ENCODE measurements around the gene HUS1B. TPM values are rescaled to one million over a fixed set of nuclear protein-coding genes. Genes with fewer than 3 reads are reported as not detected.

The HUS1B gene
- total and polyA plus RNA-seq, 2 of the 8 experiments (the other 6 are each of a cell fraction or from before 2014, with no cell fraction given): 0.48 to 1.1 TPM

DNA sequence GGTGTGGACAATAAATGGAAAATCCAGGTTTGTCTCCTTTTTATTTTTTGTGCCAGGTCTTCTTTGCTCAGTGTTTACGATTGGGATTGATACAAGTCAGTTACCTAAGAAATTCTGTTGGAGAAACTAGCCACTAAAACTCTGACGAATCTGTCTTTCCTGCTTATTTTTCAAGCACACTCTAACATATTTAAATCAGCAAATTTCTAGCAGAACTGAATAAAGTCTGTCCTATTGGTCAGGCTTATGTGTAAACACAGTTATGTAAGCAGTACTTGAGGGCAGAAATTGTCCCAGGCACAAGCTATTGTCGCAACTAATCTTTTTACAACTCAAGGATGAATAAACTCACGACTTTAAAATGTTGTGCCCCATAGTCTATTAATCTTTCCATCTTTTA, 48.1 kb upstream of the HUS1B start:
- Histone ChIP-seq H3K36me3 (ENCODE audit: control insufficient read depth in 2 of 4, insufficient read depth in 4 of 4, low read length in 3 of 4) (no peaks in the 10 kb centered on the region), H3K14ac (ENCODE audit: insufficient read length) (no peak overlapping the region), H3K79me2 (ENCODE audit: control insufficient read depth in 1 of 2, insufficient read depth in 2 of 2, low read length in 2 of 2) (no peaks in the 10 kb centered on the region), H3K27ac (ENCODE audit: low read depth, low read length) (no peak overlapping the region), H3K9me3 (ENCODE audit: insufficient read depth in 2 of 2, low read depth in 1 of 2, low read length in 1 of 2) (no peaks in the 10 kb centered on the region), H2AFZ (ENCODE audit: low read length) (no peak overlapping the region), H3K27me3 (replicated peaks in 1 of 4; ENCODE audit: control insufficient read depth in 3 of 4, extremely low read depth in 1 of 4, insufficient read depth in 3 of 4, low read length in 3 of 4) (no peaks in the 10 kb centered on the region; a peak in 1 of 7 replicates), H3K18ac (ENCODE audit: extremely low read depth, low read length) (no peak overlapping the region), H2BK120ac (replicated peaks; ENCODE audit: low read depth, low read length) (no peak overlapping the region), H3K4me3 (ENCODE audit: extremely low read depth in 1 of 4, insufficient read depth in 2 of 4, low read depth in 3 of 4, low read length in 4 of 4) (no peak overlapping the region), H3K23me2 (ENCODE audit: low read depth, low read length) (peaks cover 3% of the 10 kb centered on the region; the same call in 1 of the 2 replicates), H3K4me1 (replicated peaks in 1 of 4; ENCODE audit: control insufficient read depth in 3 of 4, insufficient read depth in 4 of 4, low read length in 3 of 4) (peaks cover 5 to 24% (median 17%) of the 10 kb centered on the region in 4 experiments), H2BK15ac (ENCODE audit: low read length) (no peak overlapping the region), H3K4me2 (ENCODE audit: insufficient read depth in 1 of 2, low read depth in 2 of 2, low read length in 2 of 2) (no peak overlapping the region), H3K9ac (replicated peaks in 1 of 4; ENCODE audit: extremely low read depth in 1 of 4, low read depth in 3 of 4, low read length in 3 of 4) (no peak overlapping the region), H4K91ac (replicated peaks; ENCODE audit: insufficient read length, low read length) (no peak overlapping the region), H3K56ac (replicated peaks; ENCODE audit: insufficient read length, low read depth, low read length) (no peak overlapping the region), H4K8ac (ENCODE audit: extremely low read depth, insufficient read depth, low read length) (no peak overlapping the region), H3K4ac (replicated peaks; ENCODE audit: insufficient read length, low read depth, low read length) (no peak overlapping the region), H3K23ac (ENCODE audit: insufficient read length) (no peak overlapping the region), H2AK5ac (ENCODE audit: low read depth, low read length) (no peak overlapping the region), H3K79me1 (ENCODE audit: low read depth, low read length) (no peaks in the 10 kb centered on the region), H2BK5ac (ENCODE audit: low read depth, low read length) (no peak overlapping the region), H4K20me1 (replicated peaks in 1 of 2; ENCODE audit: control insufficient read depth in 1 of 2, insufficient read depth in 2 of 2, low read length in 2 of 2) (peaks cover 0 to 4% of the 10 kb centered on the region in 2 experiments), H2BK20ac (ENCODE audit: low read length) (no peak overlapping the region), H2BK12ac (ENCODE audit: low read depth, low read length) (no peak overlapping the region), H4K5ac (ENCODE audit: insufficient read length, low read depth, low read length) (no peak overlapping the region)
- 64% methylated on average over 4 of the region's 4 CpGs; no CpG with 5 or more reads in 1 of the 2 experiments for WGBS, 2 experiments (ENCODE audit: extremely low coverage in 1 of 2, insufficient coverage in 1 of 2, insufficient read length in 1 of 2, insufficient replicate concordance in 2 of 2, low coverage in 1 of 2, low lambda C conversion rate in 2 of 2, missing lambda C conversion rate in 1 of 2)
- no peak for FAIRE-seq
- POLR2A ChIA-PET (ENCODE audit: partially characterized antibody): interaction anchor here (1.1 kb wide), 1 partner anchor 12 kb away, joined by 5 read pairs; no protein-coding TSS in a partner anchor
- CTCF ChIA-PET (ENCODE audit: partially characterized antibody): interaction anchor here (0.9 to 2.2 kb wide), 3 partner anchors 10 to 111 kb away, joined by 3 to 5 read pairs (median 3); no protein-coding TSS in a partner anchor
- TF ChIP-seq TCF12 (IDR thresholded peaks at IDR 0.05; ENCODE audit: low read depth, low read length) (no peak), BACH1 (IDR thresholded peaks at IDR 0.05; ENCODE audit: low read length) (no peak), NRF1 (IDR thresholded peaks at IDR 0.05; ENCODE audit: low read depth, low read length) (no peak), RXRA (IDR thresholded peaks at IDR 0.05; ENCODE audit: insufficient read depth, low read depth, low read length) (no peak)
- DNase-seq (ENCODE audit: low read depth in 1 of 2, low spot score in 2 of 2): no peak
